ENCODE measurements around the gene SH3BP4. TPM values are rescaled to one million over a fixed set of nuclear protein-coding genes. Genes with fewer than 3 reads are reported as not detected.

Gene SH3BP4
- total RNA-seq, 1 donor from 2014 or later: 36.7 TPM

DNA sequence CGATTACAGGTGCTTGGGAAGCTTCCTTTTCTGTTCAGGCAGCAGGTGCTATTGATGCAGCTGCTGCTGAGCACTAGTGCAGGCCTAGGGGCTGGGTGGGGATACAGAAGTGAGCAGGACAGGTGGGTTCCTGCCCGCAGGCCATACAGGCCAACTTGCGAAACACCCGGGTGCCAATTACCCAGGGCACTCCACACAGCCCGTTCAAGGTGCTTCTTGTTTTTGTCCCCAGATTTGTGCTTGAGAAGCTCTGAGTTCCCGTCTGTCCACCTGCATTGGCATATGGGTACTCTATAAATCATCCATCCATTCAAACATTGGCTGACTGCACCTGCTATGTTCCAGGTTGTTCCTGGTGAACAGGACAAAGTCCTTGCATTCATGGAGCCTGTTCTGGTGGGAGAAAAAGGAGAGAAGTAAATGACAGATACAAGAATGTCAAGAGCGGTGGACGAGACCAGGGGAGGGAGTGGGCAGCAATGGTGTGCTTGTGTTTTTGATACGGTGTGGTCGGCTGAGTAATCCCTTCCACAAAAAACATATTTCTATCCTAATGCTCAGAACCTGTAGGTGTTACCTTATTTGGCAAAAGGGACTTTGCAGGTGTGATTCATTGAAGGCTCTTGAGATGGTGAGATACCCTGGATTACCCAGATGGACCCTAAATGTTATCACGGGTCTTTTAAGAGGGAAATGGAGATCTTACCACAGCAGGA lies 31.4 kb downstream of the SH3BP4 start:
- Histone ChIP-seq H3K27me3 (no peaks in the 10 kb centered on the region), H3K4me1 (peaks cover 9 to 40% of the 10 kb centered on the region in 2 donors), H3K4me3 (no peak overlapping the region), H3K36me3 (no peaks in the 10 kb centered on the region), H3K9me3 (no peaks in the 10 kb centered on the region), H3K27ac (peak overlapping the region; percentile 57 to 90)
- no peak for TF ChIP-seq CTCF (IDR thresholded peaks at IDR 0.05)
- DNase-seq (ENCODE audit: low spot score in 2 of 2): no peak
- intact Hi-C loops (cut with DNase I): loop anchor here (5.0 to 10.0 kb wide), 2 partner anchors 69 to 512 kb away; partner anchors contain the start of gene AGAP1

DNA sequence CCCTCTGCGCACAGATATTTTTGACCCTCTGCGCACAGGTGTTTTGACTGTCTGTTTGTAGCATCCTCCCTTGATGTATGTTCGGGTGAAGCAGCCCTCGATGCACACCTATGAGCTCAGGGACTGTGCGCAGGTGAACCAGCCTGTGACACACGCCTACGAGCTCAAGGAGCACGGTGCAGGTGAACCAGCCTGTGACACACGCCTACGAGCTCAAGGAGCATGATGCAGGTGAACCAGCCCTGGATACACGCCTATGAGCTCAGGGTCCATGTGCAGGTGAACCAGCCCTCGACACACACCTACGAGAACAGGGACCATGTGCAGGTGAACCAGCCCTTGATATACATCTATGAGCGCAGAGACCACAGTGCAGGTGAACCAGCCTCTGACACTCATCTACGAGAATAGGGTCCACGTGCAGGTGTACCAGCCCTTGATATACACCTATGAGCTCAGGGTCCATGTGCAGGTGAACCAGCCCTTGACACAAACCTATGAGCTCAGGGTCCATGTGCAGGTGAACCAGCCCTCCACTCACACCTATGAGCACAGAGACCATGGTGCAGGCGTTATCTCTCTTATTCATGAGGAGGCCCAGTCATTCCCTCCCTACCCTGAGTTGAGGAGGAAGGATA lies 33.9 kb downstream of the SH3BP4 start:
- intact Hi-C loops (cut with DNase I): loop anchor here (5.0 to 10.0 kb wide), 2 partner anchors 163 to 509 kb away; partner anchors contain the start of gene AGAP1
- no peak overlapping the region for H3K27ac ChIP-seq
- no peak for TF ChIP-seq CTCF (IDR thresholded peaks at IDR 0.05)
- H3K4me1 ChIP-seq: peaks cover 4 to 32% of the 10 kb centered on the region in 2 donors
- no peaks in the 10 kb centered on the region for H3K36me3 ChIP-seq
- no peaks in the 10 kb centered on the region for H3K9me3 ChIP-seq
- no peak overlapping the region for H3K4me3 ChIP-seq
- no peak for DNase-seq (ENCODE audit: low spot score in 2 of 2)
- H3K27me3 ChIP-seq: no peaks in the 10 kb centered on the region

DNA sequence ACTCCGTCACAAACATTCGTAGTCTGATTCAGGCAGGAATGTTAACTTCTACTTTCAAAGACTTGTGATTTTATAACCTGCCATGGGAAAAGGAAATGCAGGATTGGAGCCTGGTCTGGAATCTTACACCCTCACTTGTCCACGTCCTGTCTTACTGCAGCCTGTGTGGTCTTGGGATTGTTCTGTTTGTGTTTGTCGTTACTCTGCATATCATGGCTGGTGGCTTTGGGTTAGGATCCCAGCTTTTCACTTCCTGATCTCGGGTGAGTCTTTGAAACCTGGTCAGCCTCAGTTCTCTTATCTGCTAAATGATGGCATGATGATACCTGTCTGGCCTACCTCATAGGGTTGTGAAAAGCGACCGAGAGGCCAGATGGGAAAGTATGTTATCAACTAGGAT lies 34.6 kb downstream of the SH3BP4 start:
- Histone ChIP-seq H3K27me3 (no peaks in the 10 kb centered on the region), H3K9me3 (no peaks in the 10 kb centered on the region), H3K4me3 (no peak overlapping the region), H3K4me1 (peaks cover 3 to 27% of the 10 kb centered on the region in 2 donors), H3K36me3 (no peaks in the 10 kb centered on the region), H3K27ac (no peak overlapping the region)
- DNase-seq (ENCODE audit: low spot score in 2 of 2): no peak
- no peak for TF ChIP-seq CTCF (IDR thresholded peaks at IDR 0.05)
- intact Hi-C loops (cut with DNase I): loop anchor here (5.0 to 10.0 kb wide), 2 partner anchors 164 to 508 kb away; partner anchors contain the start of gene AGAP1

DNA sequence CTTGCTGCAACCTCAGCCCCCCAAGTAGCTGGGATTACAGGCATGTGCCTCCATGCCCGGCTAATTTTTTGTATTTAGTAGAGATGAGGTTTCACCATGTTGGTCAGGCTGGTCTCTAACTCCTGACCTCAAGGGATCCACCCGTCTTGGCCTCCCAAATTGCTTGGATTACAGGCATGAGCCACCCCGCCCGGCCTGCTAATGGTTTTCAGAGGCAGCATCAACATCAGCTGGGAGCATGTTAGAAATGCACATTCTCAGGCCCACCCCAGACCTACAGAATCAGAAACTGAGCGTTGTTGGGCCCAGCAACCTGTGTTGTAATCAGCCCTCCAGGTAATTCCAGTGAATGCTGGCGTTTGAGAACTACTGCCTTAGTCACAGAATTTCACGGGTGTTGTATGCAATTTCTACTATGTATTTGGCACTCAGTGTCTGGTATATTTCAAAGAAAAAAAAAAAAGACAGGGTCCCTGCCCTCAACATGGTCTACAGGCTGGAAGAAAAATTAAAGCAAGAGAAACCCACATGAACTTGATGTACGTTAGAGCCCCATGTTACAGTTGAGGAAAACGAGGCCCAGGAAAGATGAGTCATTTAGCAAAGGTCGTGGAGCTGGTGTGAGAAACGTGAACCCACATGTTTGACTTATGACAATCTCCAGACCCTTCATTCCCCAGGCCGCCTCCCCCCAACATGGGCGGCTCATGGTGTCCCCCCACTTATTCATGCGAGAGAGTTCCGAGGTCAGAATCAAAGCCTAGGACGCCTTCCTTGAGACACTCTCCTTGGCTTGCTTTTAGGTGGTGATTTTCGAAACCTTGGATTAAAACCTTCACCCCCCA lies 35.3 kb downstream of the SH3BP4 start:
- Histone ChIP-seq H3K4me3 (no peak overlapping the region), H3K27ac (no peak overlapping the region), H3K9me3 (no peaks in the 10 kb centered on the region), H3K36me3 (no peaks in the 10 kb centered on the region), H3K4me1 (peaks cover 3 to 28% of the 10 kb centered on the region in 2 donors), H3K27me3 (no peaks in the 10 kb centered on the region)
- intact Hi-C loops (cut with DNase I): loop anchor here (5.0 to 10.0 kb wide), 2 partner anchors 165 to 508 kb away; partner anchors contain the start of gene AGAP1
- TF ChIP-seq CTCF (IDR thresholded peaks at IDR 0.05): no peak
- no peak for DNase-seq (ENCODE audit: low spot score in 2 of 2)

DNA sequence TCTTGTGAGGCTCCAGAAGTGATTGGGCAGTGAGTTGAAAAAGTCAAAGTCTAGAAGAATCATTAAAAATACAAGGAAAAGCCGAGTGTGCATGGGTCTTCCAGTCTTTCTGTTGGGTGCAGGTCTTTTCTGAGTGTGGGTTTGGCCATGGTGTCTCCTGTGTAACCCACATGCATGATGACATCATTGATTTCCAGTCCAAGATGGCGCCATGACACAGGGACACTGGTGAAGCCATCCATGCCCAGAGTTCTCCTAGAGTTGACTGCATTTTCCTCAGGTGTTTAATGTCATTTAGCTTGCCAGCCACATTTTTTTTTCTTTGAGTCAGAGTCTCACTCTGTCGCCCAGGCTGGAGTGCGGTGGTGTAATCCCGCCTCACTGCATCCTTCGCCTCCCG lies 35.9 kb downstream of the SH3BP4 start:
- TF ChIP-seq CTCF (IDR thresholded peaks at IDR 0.05): no peak
- H3K4me3 ChIP-seq: no peak overlapping the region
- no peaks in the 10 kb centered on the region for H3K27me3 ChIP-seq
- H3K4me1 ChIP-seq: peaks cover 6 to 29% of the 10 kb centered on the region in 2 donors
- no peaks in the 10 kb centered on the region for H3K36me3 ChIP-seq
- H3K27ac ChIP-seq: peak overlapping the region; percentile 64 to 80
- no peaks in the 10 kb centered on the region for H3K9me3 ChIP-seq
- no peak for DNase-seq (ENCODE audit: low spot score in 2 of 2)
- intact Hi-C loops (cut with DNase I): loop anchor here (5.0 to 10.0 kb wide), 2 partner anchors 165 to 507 kb away; partner anchors contain the start of gene AGAP1
